GM18909 (cell line): ENCODE data around the gene SP7.

Source experiments
- ATAC-seq: cut with Tn5 transposase; IDR thresholded peaks from one replicate; pipeline ENCODE4 v1.9.1; 2021; ENCODE audit warnings: mild to moderate bottlenecking; ENCODE audit not compliant: unreplicated experiment, poor library complexity

Gene SP7

GRCh38 chr12:53286448-53286847 lies 49.7 kb downstream of the SP7 start:
- no peak for ATAC-seq

DNA sequence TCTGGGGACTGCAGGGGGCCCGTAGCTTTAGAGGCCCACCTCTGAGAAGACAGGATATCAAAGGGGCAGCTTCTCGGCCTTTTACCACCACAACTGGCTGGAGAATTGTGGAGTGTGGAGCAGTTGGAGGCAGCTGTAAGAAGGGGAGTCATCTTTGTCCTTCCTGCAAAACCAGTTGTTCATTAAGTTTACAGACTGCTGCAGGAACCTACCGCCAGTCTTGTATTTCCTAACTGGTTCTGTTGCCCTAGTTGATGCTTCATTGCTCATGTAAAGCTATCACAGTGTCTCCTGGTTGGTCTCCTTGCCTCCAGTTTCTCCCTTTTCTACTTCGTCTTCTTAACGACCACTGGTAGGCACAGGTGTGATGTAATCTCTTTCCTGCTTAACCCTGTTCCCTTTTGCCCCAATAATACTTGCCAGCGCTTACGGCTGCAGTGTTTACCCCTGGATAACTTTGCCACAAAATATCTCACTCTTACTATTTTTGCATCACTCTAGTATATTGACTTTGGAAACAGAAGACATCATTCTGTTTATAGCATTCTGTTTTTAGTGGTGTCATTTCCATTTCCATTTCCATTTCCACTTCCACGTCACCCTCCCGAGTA lies 56.2 kb downstream of the SP7 start:
- no peak for ATAC-seq

DNA sequence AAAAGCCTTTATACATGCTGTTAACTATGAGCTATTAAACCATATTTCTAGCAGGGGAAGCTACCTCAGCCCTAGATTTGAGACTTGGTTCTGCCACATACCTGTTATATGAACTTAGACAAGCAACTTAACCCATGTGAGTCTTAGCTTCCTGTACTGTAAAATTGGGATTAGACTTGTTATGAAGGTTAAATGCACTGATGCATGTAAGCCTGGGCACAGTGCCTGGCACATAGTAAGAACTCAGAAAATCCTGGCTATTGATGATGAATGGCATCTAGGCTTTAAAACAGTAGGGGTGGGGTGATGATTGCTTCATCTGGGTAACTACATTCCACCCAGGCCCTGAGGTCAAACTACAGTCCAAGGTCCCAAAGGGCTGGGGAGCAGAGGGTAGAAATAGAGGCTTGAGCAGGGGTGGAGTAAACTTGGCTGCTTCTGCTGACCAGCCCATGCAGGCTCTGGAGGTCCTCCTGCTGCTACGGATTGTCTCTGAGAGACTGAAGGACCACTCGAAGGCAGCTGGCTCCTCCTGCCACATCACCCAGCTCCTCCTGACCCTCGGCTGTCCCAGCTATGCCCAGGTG lies 56.8 kb downstream of the SP7 start:
- ATAC-seq: no peak

DNA sequence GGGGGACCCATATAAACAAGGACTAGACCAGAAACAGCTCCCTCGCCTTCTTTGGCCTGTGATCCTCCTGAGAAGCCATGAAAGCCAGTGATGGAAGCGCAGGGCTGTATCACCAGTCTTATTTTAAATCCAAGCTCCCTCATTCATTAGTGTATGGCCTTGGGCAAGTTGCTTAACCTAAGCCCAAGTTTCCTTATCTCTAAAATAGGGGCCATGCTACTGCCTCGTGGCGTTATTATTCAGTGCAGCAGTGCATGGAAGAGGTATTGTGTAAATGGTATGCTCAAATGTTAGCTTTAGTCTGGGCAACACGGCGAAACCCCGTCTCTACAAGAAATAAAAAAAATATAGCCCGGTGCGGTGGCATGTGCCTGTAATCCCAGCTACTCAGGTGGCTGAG lies 58.2 kb downstream of the SP7 start:
- ATAC-seq: no peak
